ENCODE measurements around the gene PIP4K2A. TPM values are rescaled to one million over a fixed set of nuclear protein-coding genes. Genes with fewer than 3 reads are reported as not detected.

Gene PIP4K2A
- polyA plus RNA-seq, 1 experiment: 24.1 TPM

DNA sequence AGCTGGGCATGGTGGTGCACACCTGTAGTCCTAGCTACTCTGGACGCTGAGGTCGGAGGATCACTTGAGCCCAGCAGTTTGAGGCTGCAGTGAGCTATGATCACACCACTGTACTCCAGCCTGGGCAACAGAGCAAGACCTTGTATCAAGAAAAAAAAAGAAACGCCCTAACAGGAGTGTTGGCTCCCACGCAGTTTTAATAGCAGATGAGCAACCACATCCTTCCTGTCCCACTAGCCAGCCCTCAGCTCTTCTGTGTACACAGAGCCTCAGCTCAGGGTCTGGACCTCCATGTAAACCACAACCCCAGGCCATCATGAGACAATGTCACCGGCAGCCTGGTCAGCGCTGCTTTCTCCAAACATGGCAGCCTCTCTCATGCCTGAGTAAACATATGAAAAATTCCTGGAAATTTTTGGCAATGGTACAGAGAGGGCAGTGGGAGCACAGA lies 108.2 kb downstream of the PIP4K2A start:
- DNase-seq (ENCODE audit: low read depth, low spot score): no peak
- Histone ChIP-seq H3K27me3 (ENCODE audit: control insufficient read depth, insufficient read depth, low read length) (no peaks in the 10 kb centered on the region), H3K27ac (ENCODE audit: low read depth, low read length) (no peak overlapping the region), H3K9me3 (ENCODE audit: control insufficient read depth, insufficient read depth, low read length) (no peaks in the 10 kb centered on the region), H3K4me3 (ENCODE audit: low read depth, low read length) (no peak overlapping the region)
- TF ChIP-seq, protein P1, sequence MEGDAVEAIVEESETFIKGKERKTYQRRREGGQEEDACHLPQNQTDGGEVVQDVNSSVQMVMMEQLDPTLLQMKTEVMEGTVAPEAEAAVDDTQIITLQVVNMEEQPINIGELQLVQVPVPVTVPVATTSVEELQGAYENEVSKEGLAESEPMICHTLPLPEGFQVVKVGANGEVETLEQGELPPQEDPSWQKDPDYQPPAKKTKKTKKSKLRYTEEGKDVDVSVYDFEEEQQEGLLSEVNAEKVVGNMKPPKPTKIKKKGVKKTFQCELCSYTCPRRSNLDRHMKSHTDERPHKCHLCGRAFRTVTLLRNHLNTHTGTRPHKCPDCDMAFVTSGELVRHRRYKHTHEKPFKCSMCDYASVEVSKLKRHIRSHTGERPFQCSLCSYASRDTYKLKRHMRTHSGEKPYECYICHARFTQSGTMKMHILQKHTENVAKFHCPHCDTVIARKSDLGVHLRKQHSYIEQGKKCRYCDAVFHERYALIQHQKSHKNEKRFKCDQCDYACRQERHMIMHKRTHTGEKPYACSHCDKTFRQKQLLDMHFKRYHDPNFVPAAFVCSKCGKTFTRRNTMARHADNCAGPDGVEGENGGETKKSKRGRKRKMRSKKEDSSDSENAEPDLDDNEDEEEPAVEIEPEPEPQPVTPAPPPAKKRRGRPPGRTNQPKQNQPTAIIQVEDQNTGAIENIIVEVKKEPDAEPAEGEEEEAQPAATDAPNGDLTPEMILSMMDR (IDR thresholded peaks at IDR 0.05; ENCODE audit: low read depth, low read length): no peak
- POLR2A ChIA-PET: interaction anchor here (0.7 kb wide), 1 partner anchor 21 kb away, joined by 3 read pairs; no protein-coding TSS in a partner anchor
- CTCF ChIA-PET: no interaction called here

DNA sequence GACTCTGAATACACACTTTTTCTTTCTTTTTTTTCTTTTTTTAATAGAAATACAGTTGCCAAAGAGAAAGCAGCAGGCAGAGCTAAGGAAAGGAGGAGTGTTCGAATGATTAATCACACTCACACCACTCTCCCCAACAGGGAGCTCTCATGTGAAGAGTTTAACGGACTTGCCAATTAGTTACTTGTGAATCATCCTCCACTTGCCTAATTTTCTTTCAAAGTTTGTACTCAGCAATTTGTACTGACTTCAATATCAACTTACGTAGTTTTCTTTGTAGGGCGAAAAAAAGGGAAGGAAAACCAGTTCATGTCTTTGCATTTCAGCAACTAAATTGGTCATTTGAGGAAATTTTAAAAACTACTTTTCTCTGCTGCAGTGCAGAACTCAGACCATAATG lies 109.2 kb downstream of the PIP4K2A start:
- no peak for DNase-seq (ENCODE audit: low read depth, low spot score)
- Histone ChIP-seq H3K27me3 (ENCODE audit: control insufficient read depth, insufficient read depth, low read length) (no peaks in the 10 kb centered on the region), H3K4me3 (ENCODE audit: low read depth, low read length) (no peak overlapping the region), H3K27ac (ENCODE audit: low read depth, low read length) (no peak overlapping the region), H3K9me3 (ENCODE audit: control insufficient read depth, insufficient read depth, low read length) (no peaks in the 10 kb centered on the region)
- CTCF ChIA-PET: interaction anchor here (1.0 kb wide), 1 partner anchor 383 kb away, joined by 3 read pairs; no protein-coding TSS in a partner anchor
- TF ChIP-seq, protein P1 (IDR thresholded peaks at IDR 0.05; ENCODE audit: low read depth, low read length): no peak
- POLR2A ChIA-PET: no interaction called here

DNA sequence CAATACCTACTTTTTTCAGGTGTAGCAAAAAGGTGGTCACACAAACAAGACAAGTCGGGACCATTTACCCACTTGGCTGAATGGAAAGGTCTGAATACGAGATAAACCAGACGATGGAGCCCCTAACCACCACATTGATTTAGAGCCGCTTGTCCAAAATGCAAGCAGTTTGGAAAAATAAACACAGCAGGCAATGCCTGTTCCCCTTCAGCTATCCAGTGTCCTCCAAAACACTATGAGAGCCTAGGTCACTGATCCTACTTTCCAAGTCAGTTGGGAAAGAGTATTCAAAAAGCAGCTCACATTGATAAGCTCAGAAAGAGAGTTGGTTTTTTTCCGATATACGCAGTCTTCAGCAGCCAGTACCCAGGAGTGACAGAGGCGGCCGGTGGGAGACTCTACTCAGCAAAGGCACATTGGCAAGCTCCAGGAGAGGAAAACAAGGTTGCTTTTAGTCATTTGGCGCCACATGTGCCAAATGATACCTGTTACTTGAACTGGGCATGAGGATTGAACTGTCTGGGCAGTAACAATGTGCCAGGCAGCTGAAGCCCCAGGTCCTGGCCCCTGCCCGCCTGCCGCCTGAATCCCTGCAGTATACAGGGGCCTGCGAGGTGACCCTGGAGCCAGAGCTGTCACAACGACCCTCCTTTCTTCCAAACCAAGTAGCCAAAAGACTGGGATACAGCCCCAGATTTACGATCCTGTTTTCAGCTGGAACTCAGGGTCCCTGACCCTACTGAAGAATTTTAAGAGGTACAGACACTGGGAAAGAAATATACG lies 109.8 kb downstream of the PIP4K2A start:
- no peaks in the 10 kb centered on the region for H3K9me3 ChIP-seq (ENCODE audit: control insufficient read depth, insufficient read depth, low read length)
- TF ChIP-seq, protein P1 (IDR thresholded peaks at IDR 0.05; ENCODE audit: low read depth, low read length): no peak
- no peaks in the 10 kb centered on the region for H3K27me3 ChIP-seq (ENCODE audit: control insufficient read depth, insufficient read depth, low read length)
- DNase-seq (ENCODE audit: low read depth, low spot score): no peak
- POLR2A ChIA-PET: no interaction called here
- H3K4me3 ChIP-seq (ENCODE audit: low read depth, low read length): no peak overlapping the region
- no peak overlapping the region for H3K27ac ChIP-seq (ENCODE audit: low read depth, low read length)
- CTCF ChIA-PET: interaction anchor here (1.0 kb wide), 1 partner anchor 383 kb away, joined by 3 read pairs; no protein-coding TSS in a partner anchor

DNA sequence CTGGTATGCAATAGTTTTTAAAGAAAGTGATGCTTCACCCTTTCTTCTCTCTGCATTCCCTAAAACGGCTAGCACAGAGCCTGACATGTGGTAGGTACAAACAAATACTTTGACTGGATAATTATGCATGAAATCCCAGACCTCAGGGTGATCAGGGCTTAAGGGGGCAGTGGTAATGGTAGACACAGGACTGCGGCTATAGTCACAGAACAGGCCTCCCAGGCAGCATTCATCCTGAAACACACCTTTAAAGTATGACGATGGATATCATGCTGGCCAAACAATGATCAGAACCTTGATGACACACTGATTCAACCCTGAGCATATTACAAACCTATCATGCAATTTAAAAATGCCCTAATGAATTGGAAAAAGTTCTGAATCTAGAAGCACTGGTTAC lies 110.8 kb downstream of the PIP4K2A start:
- TF ChIP-seq, protein P1 (IDR thresholded peaks at IDR 0.05; ENCODE audit: low read depth, low read length): no peak
- ChIA-PET POLR2A (no interaction called here), CTCF (no interaction called here)
- Histone ChIP-seq H3K27me3 (ENCODE audit: control insufficient read depth, insufficient read depth, low read length) (no peaks in the 10 kb centered on the region), H3K4me3 (ENCODE audit: low read depth, low read length) (no peak overlapping the region), H3K27ac (ENCODE audit: low read depth, low read length) (no peak overlapping the region), H3K9me3 (ENCODE audit: control insufficient read depth, insufficient read depth, low read length) (no peaks in the 10 kb centered on the region)
- no peak for DNase-seq (ENCODE audit: low read depth, low spot score)

DNA sequence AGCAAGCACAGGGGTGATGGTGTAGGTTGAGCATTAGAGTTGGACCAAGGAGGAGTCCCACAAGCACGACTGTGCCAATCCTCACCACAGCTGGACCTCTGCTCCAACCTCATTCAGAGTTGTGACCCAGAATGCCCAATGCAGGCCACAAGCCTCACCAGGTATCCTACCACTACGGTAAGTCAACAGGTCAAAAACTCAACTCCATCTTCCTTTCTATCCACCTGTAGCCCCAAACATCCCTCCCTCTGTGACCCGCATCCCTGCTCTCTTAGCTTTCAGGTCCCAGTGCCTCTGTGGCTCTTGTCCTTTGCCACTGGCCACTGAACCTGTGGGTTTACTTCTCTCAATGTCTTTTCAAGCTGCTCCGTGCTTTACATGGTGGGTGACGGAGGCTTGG lies 112.8 kb downstream of the PIP4K2A start:
- ChIA-PET POLR2A (no interaction called here), CTCF (no interaction called here)
- no peak overlapping the region for H3K27ac ChIP-seq (ENCODE audit: low read depth, low read length)
- H3K27me3 ChIP-seq (ENCODE audit: control insufficient read depth, insufficient read depth, low read length): no peaks in the 10 kb centered on the region
- H3K4me3 ChIP-seq (ENCODE audit: low read depth, low read length): no peak overlapping the region
- TF ChIP-seq, protein P1 (IDR thresholded peaks at IDR 0.05; ENCODE audit: low read depth, low read length): no peak
- no peaks in the 10 kb centered on the region for H3K9me3 ChIP-seq (ENCODE audit: control insufficient read depth, insufficient read depth, low read length)
- DNase-seq (ENCODE audit: low read depth, low spot score): no peak
